Stimulated activated CD8-positive, alpha-beta memory T cell treated with anti-CD3 and anti-CD28 coated beads, Interleukin-4, amount 100 ng/mL, for 48 hours (primary cell): ENCODE data around the gene ALK.

Source experiments
- DNase-seq: peaks from one replicate; pipeline ENCODE4 v3.0.0-alpha.2; 2020

ALK gene

GRCh38 chr2:29305762-29306161, 615.6 kb downstream of the ALK start:
- no peak for DNase-seq

DNA sequence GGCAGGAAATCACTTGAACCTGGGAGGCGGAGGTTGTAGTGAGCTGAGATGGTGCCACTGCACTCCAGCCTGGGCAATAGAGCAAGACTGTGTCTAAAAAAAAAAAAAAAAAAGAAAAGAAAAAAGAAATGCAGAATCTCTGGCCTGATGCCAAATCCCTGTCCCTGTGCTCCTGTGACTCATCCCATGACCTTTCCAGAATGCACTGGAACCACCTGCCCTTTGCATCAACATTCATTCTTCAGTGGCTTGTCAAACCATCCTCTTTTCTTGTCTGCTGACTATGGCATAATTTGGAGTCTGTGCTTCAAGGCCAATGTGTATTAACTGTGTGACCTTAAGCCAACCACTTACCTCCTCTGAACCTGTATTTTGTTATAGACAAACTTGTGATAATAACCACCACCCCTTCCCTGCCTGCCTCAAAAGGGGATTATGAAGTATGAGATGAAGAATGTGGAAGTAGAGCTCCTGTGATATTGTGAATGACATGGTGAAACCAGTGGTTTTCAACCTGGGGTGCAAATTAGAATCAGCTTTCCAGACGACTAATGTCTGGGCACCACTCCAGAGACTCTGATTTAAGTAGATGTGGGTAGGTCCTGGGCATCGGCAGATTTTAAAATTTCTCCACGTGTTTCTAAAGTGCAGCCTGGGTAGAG, 616.9 kb downstream of the ALK start:
- DNase-seq: no peak

DNA sequence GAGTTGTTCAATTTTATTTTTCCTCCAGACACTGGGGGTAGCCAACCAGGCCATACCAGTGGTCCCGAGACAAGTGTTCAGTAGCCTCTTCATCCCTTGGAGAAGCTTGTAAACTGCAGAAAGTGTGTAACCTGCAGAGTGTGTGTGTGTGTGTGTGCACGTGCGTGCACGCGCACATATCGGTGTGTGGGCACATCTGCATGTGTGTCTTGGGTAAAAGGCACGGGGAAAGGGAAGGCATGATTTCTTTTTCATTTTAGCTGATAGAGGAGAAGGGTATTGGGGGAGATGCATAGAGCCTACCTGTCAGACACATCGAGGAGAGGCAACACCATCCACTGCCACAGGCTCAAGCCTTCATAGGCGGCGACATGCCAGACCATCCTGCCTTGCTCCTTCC, 624.8 kb downstream of the ALK start:
- DNase-seq: no peak

DNA sequence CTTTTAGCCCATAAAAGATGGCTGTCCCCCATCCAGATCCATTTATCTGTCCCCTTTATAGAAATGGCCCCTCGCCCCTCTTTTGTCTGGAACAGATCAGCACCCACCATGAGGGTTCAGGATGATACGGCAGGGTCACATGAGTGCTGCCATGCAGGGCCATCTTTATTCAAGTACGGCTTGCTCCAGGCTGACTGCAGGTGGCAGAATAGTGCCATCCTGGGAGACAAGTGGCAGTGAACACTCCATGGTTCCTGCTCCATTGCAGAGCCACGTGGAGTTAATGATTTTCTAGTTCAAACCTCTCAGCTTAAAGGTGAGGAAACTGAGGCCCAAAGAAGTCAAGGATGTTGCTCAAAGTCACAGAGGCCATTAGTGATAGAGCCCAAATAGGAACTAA, 625.5 kb downstream of the ALK start:
- no peak for DNase-seq

- peak; percentile 40 for DNase-seq
Measured at GRCh38 chr2:29293830-29294438, 627.5 kb downstream of the ALK start.

- no peak for DNase-seq
Measured at GRCh38 chr2:29290293-29291047, 630.9 kb downstream of the ALK start.

GRCh38 chr2:29284671-29285070, 636.7 kb downstream of the ALK start:
- no peak for DNase-seq

- DNase-seq: no peak
Measured at GRCh38 chr2:29281916-29282247, 639.5 kb downstream of the ALK start.

- no peak for DNase-seq
Measured at GRCh38 chr2:29281086-29281915, 640.1 kb downstream of the ALK start.

- DNase-seq: no peak
Measured at GRCh38 chr2:29278966-29279365, 642.4 kb downstream of the ALK start.

DNA sequence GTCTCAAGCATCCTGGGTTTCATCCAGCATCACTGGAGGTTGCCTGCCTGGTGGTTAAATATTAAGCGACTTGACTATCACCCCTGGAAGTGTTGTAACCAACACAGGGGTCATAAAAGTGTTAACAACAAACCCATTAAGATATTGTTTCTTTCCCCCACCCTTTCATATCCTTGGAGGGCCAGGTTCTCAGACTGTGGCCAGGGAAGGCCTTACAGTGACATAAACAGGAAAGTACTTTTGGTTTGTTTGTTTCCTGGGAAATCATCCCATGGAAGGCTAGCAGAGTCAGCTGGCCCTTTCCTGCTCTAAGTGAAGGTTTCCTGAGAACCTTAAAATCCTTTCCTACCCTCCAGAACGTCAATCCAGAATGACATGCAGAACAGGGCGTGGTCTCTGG, 645.2 kb downstream of the ALK start:
- DNase-seq: no peak

GRCh38 chr2:29275186-29275585, 646.2 kb downstream of the ALK start:
- DNase-seq: no peak

DNA sequence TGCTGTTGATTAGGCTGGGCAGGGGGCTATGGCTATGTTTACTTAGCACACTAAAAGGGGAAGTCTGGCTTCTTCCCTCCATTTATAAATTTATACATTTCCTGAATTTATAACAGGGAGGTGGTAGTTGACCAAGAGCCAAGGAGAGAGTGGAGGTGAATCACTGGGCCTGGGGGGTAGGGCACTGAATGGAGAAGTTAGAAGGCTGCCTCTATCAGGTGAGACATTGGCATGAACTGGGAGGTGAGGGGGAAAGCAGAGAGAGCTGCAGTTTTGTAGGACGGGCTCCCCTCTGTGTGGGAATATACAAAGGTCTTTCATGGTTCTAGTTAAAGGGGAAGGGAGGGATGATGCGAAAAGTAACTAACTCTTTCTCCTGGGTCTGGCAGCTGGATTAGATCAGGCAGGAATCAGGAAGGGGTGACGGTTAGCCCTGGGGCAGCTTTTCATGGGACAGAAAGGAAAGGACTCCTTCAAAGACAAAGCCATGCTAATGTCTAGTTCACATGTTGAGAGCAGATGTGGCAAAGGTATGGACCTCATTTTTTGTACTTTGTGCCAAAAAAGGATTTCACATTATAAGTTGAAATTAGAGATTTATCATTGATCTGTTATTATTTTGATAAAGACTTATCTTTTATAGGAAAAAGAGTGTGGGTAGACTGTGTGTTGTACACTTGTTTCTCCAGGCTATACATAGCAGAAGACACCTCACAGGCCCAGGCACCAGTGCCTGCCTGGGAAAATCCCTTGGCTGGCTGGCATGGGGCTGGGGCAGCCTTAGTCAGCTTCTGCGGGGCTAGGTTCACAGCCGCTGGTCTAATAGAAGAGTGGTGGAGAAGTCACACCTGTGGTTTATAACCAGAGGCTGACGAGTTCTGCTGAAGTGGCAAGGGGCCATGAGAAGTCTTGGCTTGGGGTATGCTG, 647.4 kb downstream of the ALK start:
- DNase-seq: no peak

DNA sequence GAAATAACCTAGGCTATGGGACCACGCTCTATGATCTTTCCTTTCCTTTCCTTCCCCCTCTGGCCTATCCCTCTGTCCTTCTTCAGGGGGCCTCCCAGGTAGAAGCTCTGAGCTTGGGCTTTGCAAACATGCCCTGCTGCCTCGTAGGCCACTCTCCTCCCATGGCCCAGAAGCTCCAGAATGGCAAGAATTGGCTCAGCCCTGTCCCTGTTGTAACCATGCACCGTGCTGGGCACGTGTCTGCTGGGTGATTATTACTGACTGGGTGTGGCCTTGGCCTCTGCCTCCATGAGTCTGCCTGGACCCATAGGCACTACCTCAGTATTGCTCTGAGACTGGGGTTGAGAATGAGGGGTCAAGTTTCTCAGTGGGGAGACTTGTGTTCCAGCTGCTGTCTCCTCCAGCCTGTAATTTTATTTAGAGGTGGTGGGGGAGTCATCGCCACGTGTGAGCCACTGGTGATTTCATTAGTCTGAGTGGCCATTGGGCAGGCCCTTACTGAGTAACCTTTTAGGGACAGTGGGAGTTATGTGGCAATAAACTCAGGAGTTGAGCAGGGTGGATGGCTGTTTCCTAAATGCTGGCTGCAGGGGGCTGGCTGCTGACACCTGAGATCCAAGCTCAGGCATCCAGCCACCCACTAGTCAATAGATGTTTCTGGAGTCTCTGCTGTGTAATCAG, 648.2 kb downstream of the ALK start:
- no peak for DNase-seq

DNA sequence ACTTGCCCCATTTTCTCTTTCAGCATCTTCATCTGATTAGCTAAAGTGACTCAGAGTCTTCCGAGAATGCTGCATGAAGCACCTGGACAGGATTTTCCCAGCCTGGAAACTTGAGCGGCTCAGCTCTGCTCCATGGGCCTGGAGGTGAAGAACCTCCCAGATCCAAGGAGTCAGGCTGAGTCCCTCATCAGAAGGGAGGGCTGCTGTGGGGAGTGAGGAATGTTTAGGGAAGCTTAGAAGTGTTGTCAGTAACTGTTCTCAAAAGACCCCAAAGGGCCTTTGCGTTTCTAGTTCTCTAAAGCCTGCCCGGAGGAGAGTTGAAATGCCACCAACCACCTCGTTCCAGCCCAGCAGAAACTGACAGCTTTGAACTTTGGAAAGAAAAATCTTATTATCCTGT, 649.1 kb downstream of the ALK start:
- DNase-seq: no peak

- DNase-seq: no peak
Measured at GRCh38 chr2:29270701-29271121, 650.7 kb downstream of the ALK start.

DNA sequence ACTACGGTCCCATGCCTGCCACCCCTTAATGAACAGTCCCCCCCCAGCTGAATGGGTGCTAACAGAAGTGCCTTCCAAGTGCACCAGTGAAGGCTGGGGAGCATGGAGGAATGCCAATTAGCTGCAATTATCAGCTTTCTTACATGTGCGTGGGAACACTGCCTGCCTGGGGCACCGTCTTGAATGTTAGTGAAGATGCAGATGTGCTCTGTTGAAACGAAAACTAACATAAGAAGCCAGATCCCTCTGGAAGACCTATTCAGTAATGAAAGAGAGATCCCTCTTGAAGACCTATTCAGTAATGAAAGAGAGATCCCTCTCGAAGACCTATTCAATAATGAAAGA, 651.6 kb downstream of the ALK start:
- DNase-seq: no peak

GRCh38 chr2:29269095-29269764, 652.2 kb downstream of the ALK start:
- DNase-seq: no peak

- DNase-seq: no peak
Measured at GRCh38 chr2:29267720-29268119, 653.7 kb downstream of the ALK start.

GRCh38 chr2:29263886-29264285, 657.5 kb downstream of the ALK start:
- no peak for DNase-seq

- DNase-seq: no peak
Measured at GRCh38 chr2:29262681-29263260, 658.6 kb downstream of the ALK start.
